HG03558 (cell line): ENCODE results near the gene PGBD5.

Experiments
- ATAC-seq: cut with Tn5 transposase; IDR thresholded peaks from one replicate; pipeline ENCODE4 v1.9.1; 2021; ENCODE audit warnings: moderate number of reproducible peaks; ENCODE audit not compliant: unreplicated experiment; ENCODE audit errors: extremely low read depth

PGBD5 gene

DNA sequence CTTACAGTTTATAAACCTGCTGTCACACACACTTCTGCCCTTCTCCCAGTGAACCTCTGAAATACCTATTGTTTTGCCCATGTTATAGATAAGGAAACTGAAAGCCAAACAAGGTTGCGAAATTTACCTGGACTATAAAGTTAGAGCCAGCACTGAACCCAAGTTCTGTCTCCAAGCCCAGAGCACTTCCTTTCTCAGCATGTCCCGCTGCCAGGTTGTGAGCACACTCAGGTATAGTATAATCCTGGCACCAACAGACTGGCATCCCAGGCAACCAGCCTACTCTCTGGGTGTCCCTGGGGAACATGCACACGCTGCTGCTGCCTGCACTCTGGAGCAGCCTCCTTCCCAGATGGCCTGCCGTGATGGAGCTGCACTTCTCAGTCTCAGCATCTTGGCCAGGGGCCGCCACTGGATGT is 45.1 kb downstream of the PGBD5 start:
- ATAC-seq, result no peak

DNA sequence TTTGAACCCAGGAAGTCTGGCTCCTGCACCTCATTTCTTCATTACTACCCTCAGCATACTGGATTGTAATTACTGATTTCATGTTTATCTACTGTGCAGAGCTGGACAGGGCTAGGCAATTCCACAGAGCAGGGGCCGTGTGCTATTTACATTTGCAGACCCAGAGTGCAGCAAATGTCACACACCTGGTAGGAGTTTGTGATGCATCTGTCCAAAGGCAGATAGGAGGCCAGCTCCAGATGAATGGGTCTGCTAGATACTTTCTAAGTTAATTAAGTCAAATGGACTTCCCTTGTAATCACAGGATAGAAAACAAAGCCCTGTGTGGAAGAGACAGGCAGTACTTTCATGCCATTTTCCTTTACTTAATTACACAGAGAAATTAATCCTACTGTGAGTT is 46.2 kb downstream of the PGBD5 start:
- ATAC-seq, result no peak

DNA sequence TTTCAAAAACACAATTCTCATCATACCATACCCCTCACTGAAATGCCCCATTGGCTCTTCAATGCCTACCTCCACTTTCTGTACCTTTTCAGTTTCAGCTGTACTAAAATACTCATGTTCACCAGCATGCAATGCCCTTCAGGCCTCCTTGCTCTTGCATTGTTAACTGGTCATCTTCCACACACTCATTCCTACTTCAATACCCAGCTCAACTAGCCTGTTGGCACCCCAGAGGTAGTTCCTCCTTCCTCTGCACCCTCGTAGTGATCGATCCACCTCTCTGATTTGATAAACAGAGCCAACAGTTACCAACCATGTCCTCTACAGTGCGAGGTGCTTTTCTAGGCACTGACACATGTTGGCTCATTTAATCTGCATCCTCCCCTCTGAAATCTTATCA is 46.7 kb downstream of the PGBD5 start:
- ATAC-seq, result no peak

- no peak for ATAC-seq
Measured at GRCh38 chr1:230377851-230378250, 48.3 kb downstream of the PGBD5 start.

DNA sequence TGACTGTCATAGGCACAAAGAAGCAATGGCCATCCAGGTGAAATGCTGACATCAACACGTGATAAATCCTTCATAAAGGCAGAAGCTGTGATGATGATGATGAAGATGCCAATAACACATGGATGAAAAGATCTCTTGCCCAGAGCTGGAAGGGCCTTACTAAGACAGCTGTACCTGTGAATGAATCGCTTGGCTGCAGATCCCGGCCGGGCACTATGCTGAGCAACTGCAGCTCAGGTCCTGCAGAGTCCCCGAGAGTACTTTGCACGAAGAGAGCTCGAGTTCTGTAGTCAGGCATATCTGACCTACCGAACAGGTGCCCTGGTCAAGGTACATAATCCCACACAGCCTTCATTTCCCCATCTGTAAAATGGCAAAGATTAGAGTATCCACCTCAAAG is 48.8 kb downstream of the PGBD5 start:
- ATAC-seq, result no peak

DNA sequence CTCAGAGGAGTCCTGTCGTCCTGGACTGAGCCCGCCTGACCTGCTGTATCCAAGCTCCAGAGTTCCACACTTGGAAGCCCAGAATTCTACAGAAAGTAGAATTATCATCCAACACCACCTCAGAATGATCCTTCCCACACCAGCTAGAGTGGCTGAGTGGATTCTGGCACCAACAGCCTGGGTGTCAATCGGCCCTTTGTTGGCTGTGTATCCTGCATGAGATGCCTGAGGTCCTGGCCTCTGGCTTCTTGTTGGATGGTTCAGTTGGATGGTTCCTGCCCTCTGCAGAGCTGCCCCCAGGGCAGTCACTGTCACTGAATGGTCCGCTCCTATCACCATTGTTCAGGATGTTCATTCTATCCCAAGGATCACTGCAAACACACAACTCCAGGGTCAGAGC is 49.8 kb downstream of the PGBD5 start:
- no peak for ATAC-seq

DNA sequence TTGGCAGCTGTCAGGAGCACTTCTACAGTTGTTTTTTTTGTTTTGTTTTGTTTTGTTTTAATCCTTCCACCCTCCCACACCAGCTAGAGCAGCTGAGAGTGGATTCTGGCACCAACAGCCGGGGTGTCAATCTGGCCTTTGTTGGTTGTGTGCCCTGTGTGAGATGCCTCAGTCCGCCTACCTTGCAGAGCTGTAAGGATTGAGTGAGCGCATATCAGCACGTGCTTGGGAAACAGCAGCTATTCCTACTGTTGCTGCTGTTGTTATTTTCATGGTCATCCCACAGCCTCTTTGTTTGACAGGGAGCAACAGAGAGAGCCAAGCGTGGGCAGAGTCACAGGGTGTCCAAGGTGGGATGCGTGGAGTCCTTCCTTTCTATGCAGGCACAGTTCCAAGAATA is 50.4 kb downstream of the PGBD5 start:
- ATAC-seq, result no peak

DNA sequence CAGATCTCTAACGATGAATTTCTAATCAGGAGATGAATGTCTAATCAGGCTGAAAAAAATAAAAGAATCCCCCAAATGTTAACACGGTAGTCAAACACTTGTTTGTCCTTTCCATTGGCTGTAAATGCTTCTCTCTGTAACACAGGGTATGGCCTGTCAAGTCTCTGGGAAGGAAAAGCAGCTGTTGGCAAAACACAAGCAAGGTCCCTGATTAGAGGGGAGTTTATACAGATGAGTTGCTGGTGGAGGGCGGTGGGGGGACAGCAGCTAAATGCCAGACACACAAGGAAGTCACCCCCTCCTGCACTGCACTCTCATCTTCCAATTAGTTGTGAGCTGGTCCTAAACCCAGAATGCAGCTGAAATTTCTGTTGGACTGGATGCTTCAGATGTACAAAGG is 51.0 kb downstream of the PGBD5 start:
- ATAC-seq, result no peak

- ATAC-seq, result no peak
Measured at GRCh38 chr1:230371923-230372703, 54.0 kb downstream of the PGBD5 start.

DNA sequence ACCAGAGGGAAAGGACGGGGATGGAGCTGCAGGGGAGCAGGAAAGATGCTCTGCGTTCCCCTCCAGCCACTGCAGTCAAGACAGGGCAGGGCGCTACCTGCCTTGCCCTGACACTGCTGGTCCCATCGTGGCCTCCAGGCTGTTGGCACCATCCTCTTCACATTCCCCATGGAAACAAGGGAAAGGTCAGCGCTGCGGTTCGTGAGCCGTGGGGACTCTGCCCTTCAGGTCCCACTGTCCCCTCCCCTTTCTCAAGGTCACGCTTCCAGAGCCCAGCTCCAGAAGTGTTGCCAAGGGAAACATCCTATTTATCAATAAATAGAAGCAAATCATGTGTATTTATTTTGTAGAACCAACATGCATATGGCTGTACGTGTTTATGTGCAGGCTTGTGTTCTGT is 56.0 kb downstream of the PGBD5 start:
- ATAC-seq, result no peak

GRCh38 chr1:230368871-230369270 is 57.3 kb downstream of the PGBD5 start:
- no peak for ATAC-seq

- ATAC-seq, result no peak
Measured at GRCh38 chr1:230368363-230368762, 57.8 kb downstream of the PGBD5 start.

GRCh38 chr1:230366504-230366915 is 59.6 kb downstream of the PGBD5 start:
- ATAC-seq, result no peak

DNA sequence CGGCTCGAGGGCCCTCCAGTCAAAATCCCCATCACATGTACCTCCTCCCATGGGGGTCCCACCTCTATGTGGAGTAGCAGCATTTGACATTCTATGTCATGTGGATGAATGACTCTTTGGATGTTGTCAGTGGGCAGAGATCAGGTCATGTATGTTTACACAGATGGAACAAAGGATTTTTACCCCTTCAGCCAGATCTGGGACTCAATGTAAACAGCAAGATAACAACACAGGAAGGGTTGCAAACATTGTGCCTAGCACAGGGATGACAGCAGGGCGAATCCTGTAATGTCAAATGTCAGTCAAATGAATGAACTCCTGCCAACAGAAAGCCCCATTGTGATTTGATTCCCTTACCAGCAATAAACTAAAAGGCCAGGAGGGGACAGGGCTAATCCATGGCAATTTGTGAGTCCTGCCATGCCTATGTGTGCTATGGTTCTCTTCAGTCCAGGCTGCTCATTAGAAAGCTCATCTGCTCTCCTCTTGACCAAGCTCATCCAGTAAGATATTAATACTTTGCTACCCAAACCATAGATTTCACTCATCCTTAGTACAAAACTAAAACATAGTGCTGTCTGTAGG is 60.3 kb downstream of the PGBD5 start:
- no peak for ATAC-seq

DNA sequence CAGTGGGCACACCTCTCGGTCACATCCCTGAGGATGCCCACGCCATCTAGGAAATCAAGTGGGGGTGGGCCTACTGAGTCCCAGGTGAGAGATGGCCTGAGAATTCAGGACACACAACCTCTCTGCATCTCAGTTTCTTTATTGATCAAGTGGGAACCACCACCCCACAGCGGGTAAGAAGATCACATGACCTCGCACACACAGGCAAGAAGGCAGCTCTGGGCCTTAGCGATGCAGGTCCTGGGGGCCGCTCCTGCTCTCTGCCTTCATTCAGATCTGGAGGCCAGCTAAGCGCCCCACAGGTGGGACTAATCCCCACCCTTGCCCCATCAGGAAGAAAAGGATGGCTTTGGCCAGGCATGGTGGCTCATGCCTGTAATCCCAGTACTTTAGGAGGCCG is 63.2 kb downstream of the PGBD5 start:
- ATAC-seq, result no peak

DNA sequence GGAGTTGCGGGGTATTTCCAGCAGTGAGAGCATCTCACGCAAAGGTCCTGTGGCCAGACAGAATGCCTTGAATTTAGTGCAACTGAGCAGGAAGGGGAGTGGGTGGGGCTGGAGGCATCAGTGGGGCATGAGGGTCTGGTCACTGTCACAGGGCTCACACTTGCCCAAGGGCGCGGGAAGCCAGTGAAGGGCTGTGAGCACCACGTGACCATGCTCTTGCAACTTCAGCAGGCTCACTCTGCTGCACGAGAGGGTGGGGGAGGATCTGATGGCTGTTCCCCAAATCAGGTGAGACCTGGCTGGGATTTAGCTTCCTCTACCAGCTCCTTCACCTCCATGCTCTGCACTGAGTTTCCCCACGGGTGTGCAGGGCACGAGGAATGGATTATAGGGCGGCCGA is 64.2 kb downstream of the PGBD5 start:
- ATAC-seq, result no peak

DNA sequence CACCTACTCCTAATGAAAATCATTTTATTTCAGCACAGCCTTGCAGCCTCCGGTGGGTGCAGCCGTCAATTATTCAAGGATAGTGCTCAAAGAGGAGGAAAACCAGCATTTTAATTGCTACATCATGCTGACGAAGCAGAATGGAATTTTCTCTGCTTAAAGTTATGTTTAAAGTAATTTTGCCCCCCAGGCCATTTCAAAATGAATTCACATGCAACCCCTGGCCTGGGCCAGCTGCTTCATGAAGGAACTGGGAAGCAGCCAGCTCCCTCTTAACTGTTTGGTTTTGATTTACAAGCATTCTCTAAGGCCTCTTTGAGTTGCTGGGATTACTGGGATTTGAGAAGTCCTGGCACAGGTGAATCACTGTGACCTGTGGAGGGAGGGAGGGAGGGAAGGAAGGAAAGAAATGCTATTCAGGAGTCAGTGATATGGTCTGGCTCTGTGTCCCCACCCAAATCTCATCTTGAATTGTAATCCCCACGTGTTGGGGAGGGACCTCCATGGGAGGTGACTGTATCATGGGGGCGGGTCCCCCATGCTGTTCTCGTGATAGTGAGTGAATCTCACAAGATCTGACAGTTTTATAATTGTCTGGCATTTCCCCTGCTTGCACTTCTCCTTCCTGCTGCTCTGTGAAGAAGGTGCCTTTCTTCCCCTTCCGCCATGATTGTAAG is 66.0 kb downstream of the PGBD5 start:
- ATAC-seq, result no peak

- no peak for ATAC-seq
Measured at GRCh38 chr1:230356869-230357794, 69.0 kb downstream of the PGBD5 start.

DNA sequence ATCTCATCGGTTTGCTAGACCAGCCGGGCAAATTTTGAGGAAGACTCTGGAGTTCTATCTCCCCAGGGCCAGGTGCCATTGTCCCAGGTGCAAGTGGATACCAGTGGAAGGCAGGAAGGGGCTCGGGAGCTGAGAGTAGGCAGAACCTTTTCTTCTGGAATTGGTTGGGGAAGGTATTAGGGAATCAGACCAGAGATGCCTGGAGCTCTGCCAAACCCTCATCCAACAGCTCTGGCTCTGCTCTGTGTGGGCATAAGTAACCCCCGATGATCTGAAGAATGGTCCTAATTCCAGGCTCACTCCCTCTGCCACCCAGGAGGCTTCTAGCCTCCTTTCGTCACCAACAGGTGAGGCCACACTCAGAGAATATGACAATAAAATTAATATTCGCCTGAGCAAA is 69.9 kb downstream of the PGBD5 start:
- ATAC-seq, result no peak

DNA sequence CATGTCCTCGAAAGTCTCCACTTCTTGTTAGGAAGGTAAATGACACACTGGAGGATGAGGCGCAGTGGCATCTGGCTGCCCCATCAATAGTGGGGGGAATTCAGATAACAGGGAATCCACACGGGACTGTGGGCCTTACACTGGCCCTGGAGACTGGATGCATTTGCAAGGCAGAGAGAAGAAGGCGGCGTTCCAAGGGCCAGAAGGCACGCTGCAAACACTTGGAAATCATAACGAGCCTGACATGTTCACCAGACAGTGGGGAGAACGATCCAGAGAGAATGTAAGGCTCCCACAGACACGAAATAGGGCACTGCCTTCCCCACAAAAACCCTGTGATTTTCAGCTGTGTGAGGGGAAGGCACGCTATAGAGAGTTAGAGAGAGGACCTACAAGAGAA is 70.5 kb downstream of the PGBD5 start:
- ATAC-seq, result no peak

DNA sequence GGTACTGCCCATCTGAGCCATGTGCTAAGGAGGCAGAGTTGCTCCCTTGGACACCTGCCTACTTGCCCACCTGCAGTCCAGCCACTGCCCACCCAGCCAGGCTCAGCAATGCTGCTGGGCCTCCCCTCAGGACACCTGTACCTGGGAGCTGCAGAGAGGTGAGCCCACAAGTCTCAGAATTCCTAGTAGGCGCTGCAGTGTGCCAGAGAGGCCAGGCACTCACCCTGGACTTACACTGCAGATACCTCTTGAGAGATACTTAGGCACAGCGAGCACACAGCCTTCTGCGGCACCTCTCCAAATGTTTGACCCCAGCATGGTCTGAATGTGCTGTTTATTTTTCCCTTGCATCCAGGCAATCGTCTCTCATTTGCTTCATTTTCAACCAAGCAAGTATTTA is 71.0 kb downstream of the PGBD5 start:
- ATAC-seq, result no peak
